Natural killer cell (primary cell): Measurements from ENCODE around the gene NUTF2. TPM values are rescaled to one million over a fixed set of nuclear protein-coding genes. Genes with fewer than 3 reads are reported as not detected.

Source experiments
- ATAC-seq, 3 donors: fragments of 150-1000 bp in 2 of 3; fragments of 200-7000 bp in 1 of 3; cut with Tn5 transposase; 1 replicate in 1 of 3; 2 replicates in 2 of 3; pipeline ENCODE4 v1.10.0; 2021; ENCODE audit warnings: mild to moderate bottlenecking in 2 of 3, moderate library complexity in 2 of 3
- DNase-seq, 2 donors: peaks; one replicate each; pipeline versions ENCODE4 v3.0.0 to v3.0.0-alpha.2; 2013 to 2021; ENCODE audit warnings: mixed read lengths in 1 of 2
- H3K27ac ChIP-seq: one replicate; pipeline ENCODE4 v1.5.1; 2013; ENCODE audit warnings: mild to moderate bottlenecking, low read length
- H3K27me3 ChIP-seq: one replicate; pipeline ENCODE4 v1.6.1; 2013; ENCODE audit warnings: low read length; ENCODE audit not compliant: control insufficient read depth, insufficient read depth
- H3K36me3 ChIP-seq: one replicate; pipeline ENCODE4 v1.6.1; 2013; ENCODE audit warnings: low read length; ENCODE audit not compliant: control insufficient read depth, insufficient read depth
- H3K4me1 ChIP-seq: one replicate; pipeline ENCODE4 v1.6.1; 2013; ENCODE audit warnings: low read length; ENCODE audit not compliant: control insufficient read depth, insufficient read depth
- H3K4me3 ChIP-seq: one replicate; pipeline ENCODE4 v1.5.1; 2013; ENCODE audit warnings: low read length
- H3K9me3 ChIP-seq: one replicate; pipeline ENCODE4 v1.6.1; 2013; ENCODE audit warnings: low read length; ENCODE audit not compliant: control insufficient read depth, insufficient read depth
- H3K27ac Mint-ChIP-seq, 2 donors: one replicate each; pipeline ENCODE4 v1.8.0; 2022; ENCODE audit warnings: mild to moderate bottlenecking in 2 of 2, mixed read lengths in 2 of 2, moderate library complexity in 1 of 2
- H3K27me3 Mint-ChIP-seq, 2 donors: one replicate each; pipeline ENCODE4 v1.8.0; 2022; ENCODE audit warnings: low read depth in 2 of 2, mixed read lengths in 2 of 2
- H3K36me3 Mint-ChIP-seq: one replicate; pipeline ENCODE4 v1.8.0; 2022; ENCODE audit warnings: mixed read lengths
- H3K4me1 Mint-ChIP-seq, 2 donors: one replicate each; pipeline ENCODE4 v1.8.0; 2022; ENCODE audit warnings: mixed read lengths in 2 of 2
- H3K4me3 Mint-ChIP-seq: one replicate; pipeline ENCODE4 v1.8.0; 2022; ENCODE audit warnings: mild to moderate bottlenecking, moderate library complexity, mixed read lengths
- H3K9me3 Mint-ChIP-seq, 2 donors: one replicate each; pipeline ENCODE4 v1.8.0; 2022; ENCODE audit warnings: mixed read lengths in 2 of 2
- CTCF ChIP-seq: fragments of 200-600 bp; IDR thresholded peaks from one replicate; pipeline ENCODE4 v1.8.0; 2022; ENCODE audit warnings: antibody characterized with exemption
- WGBS: methylation state at CpG from one replicate; pipeline ENCODE4 v1.1.7; 2013; ENCODE audit warnings: missing lambda C conversion rate; ENCODE audit not compliant: insufficient coverage; 5-methylcytosine and 5-hydroxymethylcytosine counted together
- intact Hi-C: fragments of 100-400 bp; cut with micrococcal nuclease; formaldehyde crosslinking; loops from one replicate; pipeline ENCODE4 v1.14.2; 2022
- total RNA-seq, 4 donors: library from RNA; stranded (reverse); fragments of 120-200 nt in 1 of 4; gene quantifications; one replicate each; pipeline versions ENCODE4 v1.2.3 to v1.2.4, GENCODE V29; 2013 to 2022

Gene NUTF2
- total RNA-seq, 3 donors from 2014 or later (not counting 1 experiment from before 2014, with no cell fraction given) = 43.2 to 47.1 (median 43.3) TPM

DNA sequence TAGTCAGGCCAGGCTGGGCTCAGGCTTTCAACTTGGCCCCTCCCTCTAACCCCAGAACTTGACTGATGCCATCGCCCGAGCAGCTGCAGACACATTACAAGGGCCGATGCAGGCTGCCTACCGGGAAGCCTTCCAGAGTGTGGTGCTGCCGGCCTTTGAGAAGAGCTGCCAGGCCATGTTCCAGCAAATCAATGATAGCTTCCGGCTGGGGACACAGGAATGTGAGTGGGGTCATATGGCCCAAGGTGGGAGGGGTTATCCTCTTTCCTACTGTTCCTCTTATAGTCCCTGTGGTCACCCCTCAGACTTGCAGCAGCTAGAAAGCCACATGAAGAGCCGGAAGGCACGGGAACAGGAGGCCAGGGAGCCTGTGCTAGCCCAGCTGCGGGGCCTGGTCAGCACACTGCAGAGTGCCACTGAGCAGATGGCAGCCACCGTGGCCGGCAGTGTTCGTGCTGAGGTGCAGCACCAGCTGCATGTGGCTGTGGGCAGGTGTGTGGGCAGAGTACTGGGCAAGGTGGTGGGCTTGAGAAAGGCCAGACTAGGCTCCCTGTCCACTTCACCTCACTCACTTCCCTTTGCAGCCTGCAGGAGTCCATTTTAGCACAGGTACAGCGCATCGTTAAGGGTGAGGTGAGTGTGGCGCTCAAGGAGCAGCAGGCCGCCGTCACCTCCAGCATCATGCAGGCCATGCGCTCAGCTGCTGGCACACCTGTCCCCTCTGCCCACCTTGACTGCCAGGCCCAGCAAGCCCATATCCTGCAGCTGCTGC, 35.8 kb downstream of the NUTF2 start:
- no peak for TF ChIP-seq CTCF
- Mint-ChIP-seq H3K36me3 (no peaks in the 10 kb centered on the region), H3K4me1 (peaks cover 0 to 4% of the 10 kb centered on the region in 2 donors), H3K27ac (no peak overlapping the region), H3K27me3 (no peaks in the 10 kb centered on the region), H3K4me3 (no peak overlapping the region), H3K9me3 (no peaks in the 10 kb centered on the region)
- Histone ChIP-seq H3K36me3 (peaks cover 73% of the 10 kb centered on the region), H3K4me3 (no peak overlapping the region), H3K4me1 (no peaks in the 10 kb centered on the region), H3K27me3 (no peaks in the 10 kb centered on the region), H3K27ac (no peak overlapping the region), H3K9me3 (no peaks in the 10 kb centered on the region)
- 93% methylated on average over 17 of the region's 18 CpGs for WGBS
- DNase-seq (no peak), ATAC-seq (no peak)
- intact Hi-C loops = loop anchor here (1.0 kb wide), 2 partner anchors 158 to 347 kb away; no protein-coding TSS in a partner anchor

- H3K4me3 ChIP-seq = no peak overlapping the region
- H3K27ac ChIP-seq = no peak overlapping the region
- no peaks in the 10 kb centered on the region for H3K27me3 Mint-ChIP-seq
- DNase-seq (no peak), ATAC-seq (peak in 2 of 3 donors; percentile 13 to 16)
- H3K36me3 Mint-ChIP-seq = no peaks in the 10 kb centered on the region
- no peaks in the 10 kb centered on the region for H3K4me1 ChIP-seq
- no peaks in the 10 kb centered on the region for H3K9me3 ChIP-seq
- no peak for TF ChIP-seq CTCF
- intact Hi-C loops = loop anchor here (1.0 kb wide), 2 partner anchors 157 to 346 kb away; no protein-coding TSS in a partner anchor
- peak overlapping the region in 1 of 2 donors; percentile 58 for H3K27ac Mint-ChIP-seq
- WGBS = 95% methylated on average over 5 of the region's 6 CpGs
- H3K4me1 Mint-ChIP-seq = peaks cover 0 to 4% of the 10 kb centered on the region in 2 donors
- H3K36me3 ChIP-seq = peaks cover 66% of the 10 kb centered on the region
- no peaks in the 10 kb centered on the region for H3K9me3 Mint-ChIP-seq
- H3K4me3 Mint-ChIP-seq = no peak overlapping the region
- no peaks in the 10 kb centered on the region for H3K27me3 ChIP-seq
Measured at GRCh38 chr16:67883146-67883871, 36.6 kb downstream of the NUTF2 start.

GRCh38 chr16:67883872-67884261, 37.1 kb downstream of the NUTF2 start:
- H3K4me1 ChIP-seq = no peaks in the 10 kb centered on the region
- Mint-ChIP-seq H3K4me3 (no peak overlapping the region), H3K27me3 (no peaks in the 10 kb centered on the region), H3K36me3 (no peaks in the 10 kb centered on the region), H3K4me1 (peaks cover 0 to 4% of the 10 kb centered on the region in 2 donors), H3K9me3 (no peaks in the 10 kb centered on the region), H3K27ac (peak overlapping the region in 1 of 2 donors; percentile 58)
- H3K4me3 ChIP-seq = no peak overlapping the region
- H3K27me3 ChIP-seq = no peaks in the 10 kb centered on the region
- H3K27ac ChIP-seq = no peak overlapping the region
- peaks cover 60% of the 10 kb centered on the region for H3K36me3 ChIP-seq
- 66% methylated on average over 11 of the region's 11 CpGs for WGBS
- ATAC-seq (peak; percentile 59 to 90 (median 87)), DNase-seq (peak; percentile 72 to 85)
- H3K9me3 ChIP-seq = no peaks in the 10 kb centered on the region
- peak; percentile 81 for TF ChIP-seq CTCF
- intact Hi-C loops = loop anchor here (1.0 kb wide), 2 partner anchors 156 to 345 kb away; no protein-coding TSS in a partner anchor
